GM18505 (cell line): Measurements from ENCODE around the gene FSIP1.

ENCODE experiments used
- ATAC-seq: cut with Tn5 transposase; IDR thresholded peaks from one replicate; pipeline ENCODE4 v1.9.1; 2021; ENCODE audit not compliant: unreplicated experiment
- POLR2A ChIP-seq: IDR thresholded peaks from 4 replicates; pipeline ENCODE4 v1.6.1; 2011; ENCODE audit warnings: borderline replicate concordance; ENCODE audit not compliant: insufficient read depth, insufficient read length; ENCODE audit errors: extremely low read depth

Gene FSIP1

GRCh38 chr15:39663704-39664250, 118.9 kb downstream of the FSIP1 start:
- ATAC-seq, result no peak
- TF ChIP-seq POLR2A, result no peak

- TF ChIP-seq POLR2A, result no peak
- ATAC-seq, result no peak
These were observed 120.9 kb downstream of the FSIP1 start for GRCh38 chr15:39661776-39662175.

- ATAC-seq, result no peak
- TF ChIP-seq POLR2A, result no peak
These were observed 123.9 kb downstream of the FSIP1 start for GRCh38 chr15:39658740-39659139.

- TF ChIP-seq POLR2A, result no peak
- no peak for ATAC-seq
These were observed 125.0 kb downstream of the FSIP1 start for GRCh38 chr15:39657668-39658067.

- no peak for TF ChIP-seq POLR2A
- no peak for ATAC-seq
These were observed 125.5 kb downstream of the FSIP1 start for GRCh38 chr15:39657181-39657580.

- ATAC-seq, result no peak
- no peak for TF ChIP-seq POLR2A
These were observed 128.3 kb downstream of the FSIP1 start for GRCh38 chr15:39654304-39654703.

- TF ChIP-seq POLR2A, result no peak
- no peak for ATAC-seq
These were observed 130.8 kb downstream of the FSIP1 start for GRCh38 chr15:39651881-39652280.

- no peak for ATAC-seq
- TF ChIP-seq POLR2A, result no peak
These were observed 131.3 kb downstream of the FSIP1 start for GRCh38 chr15:39651295-39651694.

- ATAC-seq, result no peak
These were observed 132.9 kb downstream of the FSIP1 start for GRCh38 chr15:39649757-39650156.

GRCh38 chr15:39646425-39646824, 136.2 kb downstream of the FSIP1 start:
- no peak for TF ChIP-seq POLR2A
- no peak for ATAC-seq

More at GRCh38 chr15:39649757-39650156, 132.9 kb downstream of the FSIP1 start:
- TF ChIP-seq POLR2A, result no peak

- no peak for ATAC-seq
- no peak for TF ChIP-seq POLR2A
These were observed 136.7 kb downstream of the FSIP1 start for GRCh38 chr15:39645976-39646257.

- TF ChIP-seq POLR2A, result no peak
- no peak for ATAC-seq
These were observed 137.3 kb downstream of the FSIP1 start for GRCh38 chr15:39645138-39645975.

- ATAC-seq, result no peak
- TF ChIP-seq POLR2A, result no peak
These were observed 138.5 kb downstream of the FSIP1 start for GRCh38 chr15:39644136-39644535.

GRCh38 chr15:39643727-39644126, 138.9 kb downstream of the FSIP1 start:
- no peak for TF ChIP-seq POLR2A
- no peak for ATAC-seq
